Retinal pigment epithelial cell (primary cell): ENCODE measurements around the gene TUBA4B.
"Not testable (repeated sequence)": the region's sequence is repeated elsewhere in the genome, so short reads cannot be mapped to it uniquely, and the experiment has no call there.

Experiments used
- DNase-seq: peaks from one replicate; pipeline ENCODE4 v3.0.0-alpha.2; 2010; ENCODE audit warnings: low read depth
- H3K4me3 ChIP-seq: 2 replicates; pipeline ENCODE4 v1.5.1; 2011; ENCODE audit warnings: mild to moderate bottlenecking, low read length, control low read depth, moderate library complexity
- TF ChIP-seq, protein P1 (sequence below): conservative IDR thresholded peaks from 2 replicates; pipeline ENCODE4 v1.5.1; 2011; ENCODE audit warnings: low read depth, low read length, control low read depth, inconsistent platforms

The TUBA4B gene

GRCh38 chr2:219254590-219255201 lies 1.7 kb downstream of the TUBA4B start:
- peak overlapping the region; percentile 58 for H3K4me3 ChIP-seq
- DNase-seq, result no peak
- TF ChIP-seq, protein P1, sequence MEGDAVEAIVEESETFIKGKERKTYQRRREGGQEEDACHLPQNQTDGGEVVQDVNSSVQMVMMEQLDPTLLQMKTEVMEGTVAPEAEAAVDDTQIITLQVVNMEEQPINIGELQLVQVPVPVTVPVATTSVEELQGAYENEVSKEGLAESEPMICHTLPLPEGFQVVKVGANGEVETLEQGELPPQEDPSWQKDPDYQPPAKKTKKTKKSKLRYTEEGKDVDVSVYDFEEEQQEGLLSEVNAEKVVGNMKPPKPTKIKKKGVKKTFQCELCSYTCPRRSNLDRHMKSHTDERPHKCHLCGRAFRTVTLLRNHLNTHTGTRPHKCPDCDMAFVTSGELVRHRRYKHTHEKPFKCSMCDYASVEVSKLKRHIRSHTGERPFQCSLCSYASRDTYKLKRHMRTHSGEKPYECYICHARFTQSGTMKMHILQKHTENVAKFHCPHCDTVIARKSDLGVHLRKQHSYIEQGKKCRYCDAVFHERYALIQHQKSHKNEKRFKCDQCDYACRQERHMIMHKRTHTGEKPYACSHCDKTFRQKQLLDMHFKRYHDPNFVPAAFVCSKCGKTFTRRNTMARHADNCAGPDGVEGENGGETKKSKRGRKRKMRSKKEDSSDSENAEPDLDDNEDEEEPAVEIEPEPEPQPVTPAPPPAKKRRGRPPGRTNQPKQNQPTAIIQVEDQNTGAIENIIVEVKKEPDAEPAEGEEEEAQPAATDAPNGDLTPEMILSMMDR, result no peak

GRCh38 chr2:219258942-219259341 lies 5.9 kb downstream of the TUBA4B start:
- not testable (repeated sequence) for DNase-seq, H3K4me3 ChIP-seq

DNA sequence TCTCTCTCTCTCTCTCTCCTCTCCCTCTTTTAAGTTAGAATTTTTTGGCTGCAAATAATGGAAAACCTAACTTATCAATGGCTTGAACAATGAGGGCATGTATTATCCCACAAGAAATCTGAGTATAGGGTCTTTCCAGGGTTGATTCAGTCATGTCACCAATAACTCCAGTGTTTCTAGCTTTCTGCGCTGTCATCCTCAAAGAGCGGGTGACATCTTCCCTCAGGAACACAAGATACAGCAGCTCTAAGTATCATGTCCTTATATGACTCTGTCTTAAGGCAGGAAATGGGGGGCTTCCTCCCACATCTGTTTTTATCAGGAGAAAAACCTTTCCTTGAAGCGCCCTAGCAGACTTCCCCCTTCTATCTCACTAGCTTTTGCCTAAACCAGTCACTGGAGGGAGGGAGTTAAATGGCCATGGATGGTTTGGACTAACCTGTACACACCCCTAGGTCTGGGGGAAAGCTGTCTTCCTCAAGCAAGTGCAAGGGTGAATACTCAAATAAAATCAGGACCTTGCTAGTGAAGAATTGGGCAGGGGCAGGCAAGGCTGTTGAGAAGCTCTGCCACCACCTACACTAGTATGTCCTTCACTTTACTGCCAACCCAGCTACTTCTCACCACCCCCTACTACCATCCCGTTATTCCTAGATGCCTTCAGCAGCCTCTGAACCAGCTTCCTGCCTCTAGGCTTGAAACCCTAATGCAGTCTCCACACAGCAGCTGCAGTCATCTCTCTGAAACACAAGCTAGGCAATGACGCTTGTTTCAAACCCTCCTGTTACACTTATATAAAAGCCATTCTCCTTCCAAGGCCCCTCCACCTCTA lies 8.2 kb downstream of the TUBA4B start:
- H3K4me3 ChIP-seq, result no peak overlapping the region
- TF ChIP-seq, protein P1, result no peak
- no peak for DNase-seq

DNA sequence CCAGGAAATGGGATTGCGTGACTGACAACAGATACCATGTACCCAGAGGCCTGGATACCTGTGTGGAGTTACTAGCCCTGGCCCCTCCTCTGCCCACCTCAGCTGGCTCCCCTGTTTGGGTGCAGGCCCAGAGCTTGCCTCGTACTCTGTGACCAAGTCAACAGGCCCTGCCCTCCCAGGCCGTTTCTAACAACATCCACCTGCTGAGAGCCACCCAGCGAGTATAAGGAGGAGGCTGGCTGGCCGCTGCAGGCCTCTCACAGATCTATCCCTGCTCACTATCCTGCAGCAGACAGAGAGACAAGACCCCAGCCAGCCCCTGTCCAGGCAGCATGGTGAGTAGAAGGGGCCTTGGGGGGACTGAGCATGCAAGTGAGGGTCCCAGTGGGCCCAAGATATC lies 13.2 kb downstream of the TUBA4B start:
- TF ChIP-seq, protein P1, result no peak
- DNase-seq, result no peak
- H3K4me3 ChIP-seq, result no peak overlapping the region

GRCh38 chr2:219266886-219267285 lies 13.8 kb downstream of the TUBA4B start:
- no peak for DNase-seq
- TF ChIP-seq, protein P1, result no peak
- H3K4me3 ChIP-seq, result no peak overlapping the region

DNA sequence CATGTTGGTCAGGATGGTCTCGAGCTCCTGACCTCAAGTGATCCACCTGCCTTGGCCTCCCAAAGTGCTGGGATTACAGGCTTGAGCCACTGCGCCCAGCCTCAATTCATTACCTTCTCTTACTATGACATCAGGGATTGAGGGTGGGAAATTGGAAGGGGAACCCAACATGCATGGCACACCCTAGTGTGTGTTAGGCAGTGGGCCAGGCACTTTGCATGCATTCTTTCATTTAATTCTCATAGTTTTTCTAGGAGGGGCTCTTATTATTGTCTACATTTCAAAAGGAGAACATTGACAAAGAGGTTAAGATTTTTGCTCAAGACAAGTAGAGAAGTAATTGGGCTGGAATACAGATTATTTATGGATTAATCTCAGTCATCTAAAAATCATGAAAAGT lies 15.3 kb downstream of the TUBA4B start:
- TF ChIP-seq, protein P1, result no peak
- no peak overlapping the region for H3K4me3 ChIP-seq
- no peak for DNase-seq

- TF ChIP-seq, protein P1, result no peak
- no peak for DNase-seq
- H3K4me3 ChIP-seq, result no peak overlapping the region
Observed at GRCh38 chr2:219269362-219270054, 16.5 kb downstream of the TUBA4B start.
